Stimulated activated CD8-positive, alpha-beta memory T cell treated with anti-CD3 and anti-CD28 coated beads, Interleukin-2, amount 100 ng/mL, for 1 hour (primary cell): Measurements from ENCODE around the gene ZBTB25.
A peak's percentile ranks its signal among the peaks of the same experiment; 100 is the strongest.

Experiments used
- DNase-seq, 2 donors: peaks; one replicate each; pipeline ENCODE4 v3.0.0-alpha.2; 2020; ENCODE audit warnings: low read depth in 2 of 2

Gene ZBTB25

DNA sequence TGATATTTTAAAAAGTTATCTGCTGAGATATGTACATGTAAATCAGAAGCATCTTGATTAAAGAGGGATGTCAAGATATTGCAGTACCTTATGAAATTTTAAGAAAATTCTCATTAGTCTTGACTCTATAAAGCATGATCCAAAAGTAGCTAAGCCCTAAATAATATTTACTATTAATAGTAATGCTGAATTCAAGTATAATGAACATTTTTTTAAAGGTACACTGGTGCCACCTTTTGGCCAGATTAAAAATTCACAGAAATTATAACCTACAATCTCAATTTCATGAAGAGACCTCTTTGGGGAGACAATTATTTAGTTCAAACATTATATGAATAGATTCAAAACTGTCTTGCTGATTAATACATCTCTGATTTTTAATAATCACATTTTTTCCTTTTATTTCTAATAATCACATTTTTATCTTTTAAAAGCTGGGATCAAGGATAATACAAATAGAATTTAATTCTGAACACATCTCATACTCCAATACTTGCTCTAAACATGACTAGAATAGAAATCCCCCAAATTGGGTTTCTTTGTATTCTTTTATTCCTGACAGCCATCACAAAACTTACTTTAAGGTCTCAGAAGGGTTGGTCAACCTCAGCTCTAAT is 24.9 kb downstream of the ZBTB25 start:
- no peak for DNase-seq

DNA sequence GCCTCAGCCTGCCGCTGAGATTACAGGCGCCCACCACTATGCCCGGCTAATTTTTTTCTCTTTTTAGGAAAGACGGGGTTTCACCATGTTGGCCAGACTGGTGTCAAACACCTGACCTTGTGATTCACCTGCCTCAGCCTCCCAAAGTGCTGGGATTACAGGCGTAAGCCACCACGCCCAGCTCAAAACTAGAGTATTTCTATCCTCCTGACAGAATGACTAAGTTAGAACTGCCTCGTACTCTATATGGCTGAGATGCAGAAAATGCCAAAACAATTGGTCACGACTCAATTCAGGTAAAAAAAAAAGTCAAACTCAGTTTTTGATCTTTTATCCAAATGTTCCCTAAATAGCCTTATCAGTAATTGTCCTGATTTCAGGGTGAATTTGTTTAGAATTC is 27.2 kb downstream of the ZBTB25 start:
- no peak for DNase-seq

DNA sequence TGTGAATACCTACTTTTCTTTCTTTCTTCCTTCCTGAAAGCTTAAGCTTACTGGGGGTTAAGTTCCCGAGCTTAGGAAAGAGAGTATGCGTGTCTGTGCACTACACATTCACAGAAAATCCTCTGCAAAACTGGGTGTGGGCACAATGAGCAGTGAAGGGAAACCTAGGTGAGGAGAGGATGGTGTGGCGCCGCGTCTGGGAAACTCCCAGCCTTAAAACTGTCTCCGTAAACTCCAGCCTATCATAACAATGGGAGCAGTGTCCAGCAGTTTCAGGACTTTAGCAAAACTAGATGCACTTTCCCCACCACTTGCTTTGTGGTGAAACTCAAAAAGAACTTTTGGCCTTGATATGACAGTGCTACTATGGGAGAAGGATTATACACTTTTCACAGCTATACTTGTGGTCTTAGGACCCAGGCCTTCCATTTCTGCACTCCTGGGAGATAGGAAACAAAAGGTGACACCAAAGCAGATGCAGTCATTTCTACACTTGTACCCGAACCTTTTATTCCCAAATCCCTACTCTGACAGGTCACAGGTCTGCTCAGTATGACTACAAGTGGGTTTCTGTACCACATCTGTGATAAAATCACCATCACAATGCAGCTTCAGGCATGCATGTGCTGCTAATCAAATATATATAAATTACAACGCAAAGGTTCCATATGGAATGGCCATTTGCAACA is 27.9 kb downstream of the ZBTB25 start:
- DNase-seq: no peak

DNA sequence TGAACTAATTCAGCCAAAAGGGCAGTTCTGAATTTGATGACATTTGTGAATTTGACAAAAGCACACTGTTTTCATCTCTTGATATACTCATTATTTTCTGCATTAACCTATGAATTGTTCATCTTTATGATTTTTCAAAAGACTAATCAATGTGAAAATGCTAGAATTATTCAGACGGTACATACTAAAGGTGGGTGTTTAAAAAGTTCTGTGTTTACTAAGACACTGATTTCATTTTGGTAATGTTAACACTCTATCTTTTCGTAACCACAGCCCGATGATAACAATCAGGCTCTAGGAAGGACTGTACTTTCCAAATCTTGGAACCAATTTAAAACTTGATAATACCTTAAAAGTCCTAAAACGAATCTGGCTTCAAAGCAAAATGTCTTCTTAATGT is 28.9 kb downstream of the ZBTB25 start:
- DNase-seq: no peak

DNA sequence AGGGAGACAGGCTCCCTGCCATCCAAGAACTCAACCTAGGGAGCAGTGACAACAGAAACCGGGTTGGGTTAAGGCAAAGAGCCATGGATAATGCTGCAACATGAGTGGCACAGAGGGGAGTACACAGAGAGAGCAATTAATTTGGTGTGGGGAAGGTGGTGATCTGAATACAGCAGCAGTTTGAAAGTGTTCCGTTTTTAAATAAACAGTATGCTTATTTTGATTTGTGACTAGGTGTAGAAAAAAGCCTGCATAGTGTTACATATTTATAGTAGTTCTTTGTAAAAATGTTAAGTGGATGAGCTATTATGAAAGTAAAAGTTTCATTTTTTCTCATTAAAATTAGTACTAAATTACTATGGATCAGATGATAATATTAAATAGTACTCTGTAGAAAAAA is 29.6 kb downstream of the ZBTB25 start:
- DNase-seq: no peak

GRCh38 chr14:64468451-64468850 is 35.2 kb downstream of the ZBTB25 start:
- no peak for DNase-seq

- no peak for DNase-seq
Measured at GRCh38 chr14:64467566-64467965, 36.1 kb downstream of the ZBTB25 start.

- no peak for DNase-seq
Measured at GRCh38 chr14:64467101-64467500, 36.5 kb downstream of the ZBTB25 start.

DNA sequence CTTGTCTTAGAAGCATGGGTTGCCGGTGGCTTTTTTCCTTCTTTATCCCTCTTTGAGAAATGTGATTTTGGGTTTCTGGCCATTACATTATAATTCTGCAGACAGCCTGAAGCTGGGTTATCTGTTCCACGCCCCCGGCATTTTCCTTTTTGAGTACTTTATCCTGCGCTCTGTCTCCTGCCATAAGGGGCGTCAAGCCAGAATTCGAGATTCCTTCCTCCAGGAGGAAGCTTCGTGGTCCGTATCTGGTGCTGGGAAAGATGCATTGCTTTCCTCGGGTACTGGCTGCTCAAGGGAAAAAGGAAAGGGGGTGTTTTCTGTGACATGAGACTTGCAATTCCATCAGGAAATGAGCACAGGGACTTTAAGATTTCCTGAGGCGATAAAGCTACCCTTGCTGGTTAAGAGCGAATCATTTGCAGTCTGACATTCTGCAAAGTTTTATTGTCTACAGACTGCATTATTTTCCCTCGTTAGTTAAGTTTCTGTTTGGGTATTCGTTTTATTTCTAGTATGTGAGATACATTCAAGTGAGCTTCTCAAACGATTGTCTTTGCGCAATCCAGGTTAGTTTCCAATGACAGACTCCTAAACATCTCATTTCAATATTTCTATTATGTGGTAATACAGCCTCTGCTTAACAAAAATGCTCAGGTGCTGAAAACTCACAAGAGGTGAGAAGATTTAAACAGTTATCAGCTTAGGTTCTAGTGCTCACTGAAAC is 37.6 kb downstream of the ZBTB25 start:
- no peak for DNase-seq

DNA sequence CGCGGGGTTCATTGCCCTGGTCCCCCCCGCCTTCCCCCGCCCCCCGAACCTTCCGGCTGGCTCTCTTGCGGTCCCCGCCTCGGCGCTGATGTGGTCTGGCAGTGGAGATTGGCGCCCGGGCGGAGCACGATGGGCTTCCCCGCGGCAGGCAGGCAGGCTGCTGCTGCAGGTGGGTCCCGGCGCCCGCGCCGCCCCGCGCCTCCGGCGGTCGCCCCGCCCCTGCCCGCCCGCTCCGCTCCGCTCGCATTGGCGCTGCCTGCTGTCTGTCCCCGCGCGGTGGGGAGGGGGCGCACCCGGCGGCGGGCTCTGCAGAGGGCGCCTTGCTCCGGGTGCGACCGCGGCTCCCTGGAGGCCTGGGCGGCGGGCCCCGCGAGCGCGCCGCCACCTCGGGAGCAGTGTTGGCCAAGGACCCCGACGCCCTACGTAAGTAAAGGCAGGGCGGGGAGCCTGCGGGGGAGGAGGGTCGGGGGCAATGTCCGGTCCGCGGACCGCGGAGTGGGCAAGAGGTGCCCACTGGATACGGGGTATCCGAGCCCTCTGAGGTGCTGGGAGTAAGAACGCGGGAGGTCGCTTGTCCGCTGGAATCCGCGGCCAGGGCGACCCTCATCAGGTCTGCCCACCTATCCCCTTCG is 38.3 kb downstream of the ZBTB25 start, which contains the start of gene AKAP5:
TSS of gene AKAP5 (plus strand) at position 309 of the 632 bp plus-strand sequence. CDS start 2,896 bp downstream, outside the sequence.
- DNase-seq: peak; percentile 29 to 42

DNA sequence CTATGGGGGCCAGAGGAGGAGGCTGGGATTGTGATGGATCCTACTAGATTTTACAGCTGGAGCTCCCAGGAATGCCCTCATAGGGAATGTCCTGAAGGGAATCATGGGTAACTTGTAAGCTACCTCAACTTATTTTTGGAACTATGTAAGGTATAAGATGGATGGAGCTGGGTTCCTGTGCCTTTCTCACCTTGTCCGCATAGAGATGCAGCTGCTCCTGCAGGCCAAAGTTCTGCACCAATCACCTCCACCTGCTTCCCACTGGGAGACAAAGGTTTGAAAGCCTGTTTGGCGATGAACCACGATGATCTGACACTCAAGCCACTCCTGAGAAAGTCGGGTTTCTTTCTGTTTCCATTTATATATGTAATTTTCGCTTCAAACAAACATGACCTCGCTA is 39.0 kb downstream of the ZBTB25 start:
- no peak for DNase-seq

- DNase-seq: no peak
Measured at GRCh38 chr14:64463873-64464272, 39.8 kb downstream of the ZBTB25 start.

DNA sequence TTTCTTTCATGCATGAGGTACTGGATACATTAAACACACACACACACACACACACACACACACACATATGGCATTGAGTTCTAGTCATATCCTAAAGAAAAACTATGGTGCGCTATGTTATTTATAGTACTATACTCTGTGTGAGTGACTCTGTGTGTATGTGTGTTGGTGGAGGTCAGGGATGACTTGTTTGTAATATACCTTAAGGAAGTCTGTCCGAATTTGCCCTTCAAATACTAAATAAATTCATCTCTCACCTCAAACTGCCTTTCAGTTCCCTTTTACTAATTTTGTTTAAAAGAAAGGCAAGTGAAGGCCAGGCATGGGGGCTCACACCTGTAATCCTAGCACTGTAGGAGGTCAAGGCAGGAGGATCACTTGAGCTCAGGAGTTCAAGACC is 40.4 kb downstream of the ZBTB25 start:
- no peak for DNase-seq

GRCh38 chr14:64461221-64461620 is 42.4 kb downstream of the ZBTB25 start:
- no peak for DNase-seq

- no peak for DNase-seq
Measured at GRCh38 chr14:64459405-64460136, 44.1 kb downstream of the ZBTB25 start.

DNA sequence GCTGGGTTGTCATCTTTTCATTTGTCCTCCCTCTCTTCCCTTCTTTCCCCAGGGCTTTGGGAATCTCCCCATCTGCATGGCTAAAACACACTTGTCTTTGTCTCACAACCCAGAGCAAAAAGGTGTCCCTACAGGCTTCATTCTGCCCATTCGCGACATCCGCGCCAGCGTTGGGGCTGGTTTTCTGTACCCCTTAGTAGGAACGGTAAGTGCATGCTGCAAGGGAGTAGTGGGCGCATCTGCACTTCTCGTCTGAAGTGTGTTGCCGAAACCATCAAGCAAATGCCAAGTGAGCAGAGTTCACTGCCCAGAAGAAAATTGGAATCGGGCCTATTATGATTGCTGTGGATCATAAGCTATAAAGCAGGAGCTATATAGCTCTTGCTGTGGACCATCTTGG is 49.0 kb downstream of the ZBTB25 start:
- no peak for DNase-seq

GRCh38 chr14:64450255-64450654 is 53.4 kb downstream of the ZBTB25 start:
- DNase-seq: no peak

DNA sequence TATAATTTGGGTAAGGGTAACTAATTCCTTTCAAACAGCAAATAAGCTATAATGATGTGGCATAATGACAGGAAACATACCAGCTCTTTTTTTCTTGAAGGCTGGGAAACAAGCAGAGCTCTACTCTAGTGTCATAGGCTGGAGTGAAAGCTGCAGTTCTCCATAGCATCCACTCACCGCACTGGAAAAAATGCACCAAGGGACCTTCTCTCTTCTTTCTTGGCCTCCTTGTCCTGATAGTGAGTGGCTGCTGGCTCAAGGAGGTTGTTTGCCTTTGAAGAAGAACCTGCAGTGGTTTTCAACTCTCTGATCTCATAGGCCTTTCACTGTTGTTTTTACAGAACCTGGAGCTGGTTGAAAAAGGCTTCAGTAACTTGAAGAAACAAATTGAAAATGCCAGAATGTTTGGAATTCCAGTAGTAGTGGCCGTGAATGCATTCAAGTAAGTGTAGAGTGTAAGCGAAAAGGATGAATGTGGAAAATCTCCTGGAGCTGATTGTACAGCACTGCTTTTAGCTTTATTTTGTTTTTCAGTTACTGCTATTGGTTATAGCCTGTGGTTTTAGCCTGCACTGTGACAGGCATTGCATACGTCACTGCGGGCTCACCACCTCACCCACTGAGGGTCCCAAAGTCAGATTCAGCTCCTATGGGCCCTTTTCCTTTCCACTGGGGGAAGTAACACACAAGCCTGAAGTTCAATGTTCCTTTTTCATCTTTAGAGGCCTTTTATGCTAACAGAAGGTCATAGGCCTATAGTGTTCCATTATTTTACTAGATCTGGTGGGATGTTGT is 55.6 kb downstream of the ZBTB25 start:
- peak in 1 of 2 donors; percentile 11 for DNase-seq

DNA sequence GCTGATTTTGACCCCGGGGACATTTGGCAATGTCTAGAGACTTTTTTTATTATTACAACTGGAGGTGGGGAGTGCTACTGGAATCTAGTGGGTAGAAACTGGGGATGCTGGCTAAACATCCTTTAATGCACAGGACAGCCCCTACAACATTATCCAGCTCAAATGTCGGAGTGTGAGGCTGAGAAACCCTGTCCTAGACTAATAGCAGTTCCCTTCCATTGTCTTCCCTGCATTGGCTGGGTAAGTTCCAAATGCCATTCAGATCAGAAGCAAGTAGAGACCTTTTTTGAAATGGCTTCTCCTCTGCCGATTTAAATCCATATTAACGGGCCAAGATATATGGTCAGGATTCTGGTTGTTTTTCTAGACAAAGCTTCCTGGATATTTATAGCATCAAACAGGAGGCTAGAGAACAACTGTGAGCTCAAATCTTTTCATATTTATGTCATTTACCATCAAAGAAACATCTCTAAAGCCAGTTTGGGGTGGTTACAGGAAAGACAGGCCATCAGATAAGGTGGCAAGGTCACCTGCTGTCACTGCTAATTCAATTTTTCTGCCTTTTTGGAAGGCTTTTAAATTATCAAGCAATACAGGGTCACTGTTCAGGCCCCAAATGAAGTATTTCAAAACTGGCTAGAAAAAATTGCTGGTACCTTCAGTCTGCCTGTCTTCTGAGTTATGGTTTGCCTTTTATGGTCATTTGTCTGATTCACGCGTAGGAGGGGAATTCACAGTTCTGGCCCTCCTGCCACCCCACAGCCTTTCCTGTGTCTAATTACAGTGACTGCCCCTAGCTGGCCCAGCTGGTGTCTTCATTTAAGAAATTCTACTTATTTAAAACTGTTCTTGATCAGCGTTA is 58.4 kb downstream of the ZBTB25 start:
- DNase-seq: peak in 1 of 2 donors; percentile 12

GRCh38 chr14:64444140-64444539 is 59.5 kb downstream of the ZBTB25 start:
- DNase-seq: no peak
